BJ (cell line): ENCODE data around the gene MTA2. TPM values are rescaled to one million over a fixed set of nuclear protein-coding genes. Genes with fewer than 3 reads are reported as not detected.

Experiments used
- CTCF ChIA-PET: fragments of 350-600 bp; formaldehyde crosslinking; extraction: SDS; loops from one replicate; lab custom pipeline; 2021; ENCODE audit warnings: antibody characterized with exemption, inconsistent platforms; lab: Yijun Ruan, JAX
- POLR2A ChIA-PET: fragments of 300-600 bp; sonication (Branson Sonifier 250); formaldehyde crosslinking; extraction: SDS; loops from one replicate; lab custom pipeline; 2021; ENCODE audit warnings: antibody characterized with exemption; lab: Charles Lee
- DNase-seq: peaks from one replicate; pipeline ENCODE4 v3.0.0-alpha.2; 2011; ENCODE audit warnings: low read depth
- H3K27me3 ChIP-seq: 2 replicates; pipeline ENCODE4 v1.6.0; 2011; ENCODE audit warnings: low read length; ENCODE audit not compliant: control insufficient read depth, insufficient read depth
- H3K36me3 ChIP-seq: 2 replicates; pipeline ENCODE4 v1.5.1; 2011; ENCODE audit warnings: low read length; ENCODE audit not compliant: control insufficient read depth, insufficient read depth
- H3K4me3 ChIP-seq: 2 replicates; pipeline ENCODE4 v1.5.1; 2011; ENCODE audit warnings: low read depth, mild to moderate bottlenecking, control low read depth, low read length
- CTCF ChIP-seq: IDR thresholded peaks from 2 replicates; pipeline ENCODE4 v1.5.1; 2011; ENCODE audit warnings: low read depth, mild to moderate bottlenecking, control low read depth, inconsistent platforms, low read length, moderate library complexity; ENCODE audit not compliant: insufficient read depth
- polyA plus RNA-seq: library from polyadenylated mRNA; depleted of rRNA; stranded (reverse); fragments of >200 nt; gene quantifications from 2 replicates; pipeline ENCODE4 v1.2.3, GENCODE V29; 2011

MTA2 gene
- polyA plus RNA-seq, 1 experiment = 16.4 TPM

GRCh38 chr11:62613291-62613778 lies 11.7 kb upstream of the MTA2 start:
- ChIA-PET CTCF (interaction anchor here (0.9 to 3.4 kb wide), 3 partner anchors 9 to 219 kb away, joined by 3 to 26 read pairs (median 4); partner anchors contain the start of gene B3GAT3), POLR2A (no interaction called here)
- no peak for DNase-seq
- no peaks in the 10 kb centered on the region for H3K27me3 ChIP-seq
- no peak for TF ChIP-seq CTCF
- peaks cover 13% of the 10 kb centered on the region for H3K36me3 ChIP-seq
- no peak overlapping the region for H3K4me3 ChIP-seq

- no peaks in the 10 kb centered on the region for H3K27me3 ChIP-seq
- no peak for DNase-seq
- H3K4me3 ChIP-seq = peak within 1 kb of the TSS; percentile 65
- TF ChIP-seq CTCF = peak; percentile 70
- peaks cover 15% of the 10 kb centered on the region for H3K36me3 ChIP-seq
- CTCF ChIA-PET = interaction anchor here (0.8 to 3.4 kb wide), 17 partner anchors 9 to 231 kb away, joined by 3 to 26 read pairs (median 4); partner anchors contain the start of genes B3GAT3, C11orf98, CSKMT and MTA2
- POLR2A ChIA-PET = interaction anchor here (0.7 kb wide), 1 partner anchor 52 kb away, joined by 4 read pairs; no protein-coding TSS in a partner anchor
Observed at GRCh38 chr11:62612366-62613290, 11.0 kb upstream of the MTA2 start, which contains the start of the genes EML3 and ROM1. Gene EML3 (minus strand): TSS chr11:62612775. CDS start chr11:62612457, 318 bp downstream. Gene ROM1 (plus strand): TSS chr11:62613257. CDS start chr11:62613282, 25 bp downstream.

GRCh38 chr11:62611705-62612365 lies 10.2 kb upstream of the MTA2 start:
- Histone ChIP-seq H3K36me3 (peaks cover 13% of the 10 kb centered on the region), H3K4me3 (peak overlapping the region; percentile 65), H3K27me3 (no peaks in the 10 kb centered on the region)
- ChIA-PET POLR2A (interaction anchor here (0.7 to 1.4 kb wide), 2 partner anchors 10 to 53 kb away, joined by 3 to 4 read pairs; partner anchors contain the start of gene MTA2), CTCF (interaction anchor here (0.7 to 3.4 kb wide), 18 partner anchors 9 to 281 kb away, joined by 3 to 26 read pairs (median 4); partner anchors contain the start of genes B3GAT3, C11orf98, CSKMT and MTA2)
- DNase-seq = no peak
- TF ChIP-seq CTCF = 0 out of 2 replicates have a peak, but pooled peaks have one; percentile 22

GRCh38 chr11:62610814-62611704 lies 9.4 kb upstream of the MTA2 start:
- peak overlapping the region; percentile 65 for H3K4me3 ChIP-seq
- POLR2A ChIA-PET = interaction anchor here (1.4 kb wide), 1 partner anchor 10 kb away, joined by 3 read pairs; the partner anchor contains the start of gene MTA2
- CTCF ChIA-PET = interaction anchor here (0.7 to 3.4 kb wide), 17 partner anchors 8 to 282 kb away, joined by 3 to 26 read pairs (median 4); partner anchors contain the start of genes B3GAT3, C11orf98, CSKMT and MTA2
- no peaks in the 10 kb centered on the region for H3K27me3 ChIP-seq
- no peak for TF ChIP-seq CTCF
- DNase-seq = no peak
- peaks cover 13% of the 10 kb centered on the region for H3K36me3 ChIP-seq
